ENCODE results near the gene DPYD. TPM values are rescaled to one million over a fixed set of nuclear protein-coding genes. Genes with fewer than 3 reads are reported as not detected.

DPYD gene
- total RNA-seq, 1 donor from 2014 or later = 8.1 TPM

DNA sequence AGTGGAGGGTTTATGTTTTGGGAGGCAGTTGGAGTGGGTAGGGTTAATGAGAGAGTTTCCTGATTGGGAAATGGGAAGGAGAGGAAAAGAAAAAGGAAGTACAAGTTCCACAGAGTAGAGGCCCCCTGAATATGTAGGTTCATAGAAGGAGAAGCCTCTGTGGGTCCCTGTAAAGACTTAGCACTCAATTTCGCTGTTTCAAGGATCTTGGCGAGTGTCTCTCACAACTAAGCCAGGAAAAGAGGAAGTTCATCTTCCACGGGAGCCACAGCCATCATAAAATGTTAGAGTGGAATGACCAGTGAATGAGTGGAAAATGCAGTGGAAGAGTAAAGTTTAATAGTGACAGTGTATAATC lies 17.4 kb upstream of the DPYD start:
- Mint-ChIP-seq H3K9me3 (ENCODE audit: low read depth) (no peaks in the 10 kb centered on the region), H3K4me1 (ENCODE audit: low read depth) (peaks cover 7% of the 10 kb centered on the region), H3K36me3 (ENCODE audit: insufficient read depth) (no peaks in the 10 kb centered on the region), H3K27ac (no peak overlapping the region), H3K27me3 (no peaks in the 10 kb centered on the region), H3K4me3 (ENCODE audit: low read depth) (no peak overlapping the region)
- no peak for DNase-seq (ENCODE audit: low spot score, unreplicated experiment)
- TF ChIP-seq, protein P1, sequence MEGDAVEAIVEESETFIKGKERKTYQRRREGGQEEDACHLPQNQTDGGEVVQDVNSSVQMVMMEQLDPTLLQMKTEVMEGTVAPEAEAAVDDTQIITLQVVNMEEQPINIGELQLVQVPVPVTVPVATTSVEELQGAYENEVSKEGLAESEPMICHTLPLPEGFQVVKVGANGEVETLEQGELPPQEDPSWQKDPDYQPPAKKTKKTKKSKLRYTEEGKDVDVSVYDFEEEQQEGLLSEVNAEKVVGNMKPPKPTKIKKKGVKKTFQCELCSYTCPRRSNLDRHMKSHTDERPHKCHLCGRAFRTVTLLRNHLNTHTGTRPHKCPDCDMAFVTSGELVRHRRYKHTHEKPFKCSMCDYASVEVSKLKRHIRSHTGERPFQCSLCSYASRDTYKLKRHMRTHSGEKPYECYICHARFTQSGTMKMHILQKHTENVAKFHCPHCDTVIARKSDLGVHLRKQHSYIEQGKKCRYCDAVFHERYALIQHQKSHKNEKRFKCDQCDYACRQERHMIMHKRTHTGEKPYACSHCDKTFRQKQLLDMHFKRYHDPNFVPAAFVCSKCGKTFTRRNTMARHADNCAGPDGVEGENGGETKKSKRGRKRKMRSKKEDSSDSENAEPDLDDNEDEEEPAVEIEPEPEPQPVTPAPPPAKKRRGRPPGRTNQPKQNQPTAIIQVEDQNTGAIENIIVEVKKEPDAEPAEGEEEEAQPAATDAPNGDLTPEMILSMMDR (IDR thresholded peaks at IDR 0.05; ENCODE audit: unreplicated experiment) = no peak

DNA sequence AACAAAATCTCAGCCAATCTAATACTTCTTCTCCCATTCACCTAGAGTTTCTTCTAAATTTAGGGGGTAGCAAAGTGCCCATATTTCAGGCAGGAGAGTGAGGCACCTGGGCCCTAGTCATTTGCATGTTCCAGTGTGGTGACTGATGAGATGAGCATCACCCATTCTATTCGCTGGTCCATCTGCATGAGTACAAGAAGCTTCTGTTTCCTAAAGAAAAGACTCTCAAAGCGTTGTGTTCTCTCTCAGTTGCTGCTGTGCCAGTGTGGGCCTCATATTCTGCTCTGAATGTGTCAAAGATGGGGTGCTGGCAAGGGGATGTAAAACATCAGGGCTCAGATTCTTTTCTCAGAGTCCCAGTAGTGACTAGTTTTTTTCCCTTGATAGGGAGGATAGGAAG lies 16.1 kb upstream of the DPYD start:
- Mint-ChIP-seq H3K36me3 (ENCODE audit: insufficient read depth) (no peaks in the 10 kb centered on the region), H3K4me3 (ENCODE audit: low read depth) (no peak overlapping the region), H3K4me1 (ENCODE audit: low read depth) (no peaks in the 10 kb centered on the region), H3K27ac (no peak overlapping the region), H3K27me3 (no peaks in the 10 kb centered on the region), H3K9me3 (ENCODE audit: low read depth) (no peaks in the 10 kb centered on the region)
- TF ChIP-seq, protein P1 (IDR thresholded peaks at IDR 0.05; ENCODE audit: unreplicated experiment) = no peak
- DNase-seq (ENCODE audit: low spot score, unreplicated experiment) = no peak

DNA sequence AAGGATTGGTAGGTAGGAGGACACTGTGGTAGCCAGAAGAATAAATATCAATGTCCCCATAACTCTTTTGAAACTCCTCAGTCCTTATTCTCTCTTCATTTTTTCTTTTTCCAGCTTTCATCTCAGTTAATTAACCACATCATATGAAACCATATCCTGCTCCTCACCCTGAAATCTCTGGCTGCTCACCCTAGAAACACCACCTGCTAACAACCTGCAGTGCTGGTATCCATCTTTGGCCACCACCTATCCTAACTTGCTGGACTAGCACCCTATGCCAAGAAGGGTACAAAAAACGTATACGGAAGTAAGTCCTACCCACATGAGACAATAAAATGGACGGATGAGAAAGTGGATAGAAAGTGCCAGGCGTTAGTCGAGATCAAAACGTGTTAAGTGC lies 13.7 kb upstream of the DPYD start:
- H3K4me3 Mint-ChIP-seq (ENCODE audit: low read depth) = no peak overlapping the region
- no peaks in the 10 kb centered on the region for H3K27me3 Mint-ChIP-seq
- no peaks in the 10 kb centered on the region for H3K9me3 Mint-ChIP-seq (ENCODE audit: low read depth)
- no peaks in the 10 kb centered on the region for H3K36me3 Mint-ChIP-seq (ENCODE audit: insufficient read depth)
- peaks cover 8% of the 10 kb centered on the region for H3K4me1 Mint-ChIP-seq (ENCODE audit: low read depth)
- no peak for DNase-seq (ENCODE audit: low spot score, unreplicated experiment)
- H3K27ac Mint-ChIP-seq = no peak overlapping the region
- TF ChIP-seq, protein P1 (IDR thresholded peaks at IDR 0.05; ENCODE audit: unreplicated experiment) = no peak

DNA sequence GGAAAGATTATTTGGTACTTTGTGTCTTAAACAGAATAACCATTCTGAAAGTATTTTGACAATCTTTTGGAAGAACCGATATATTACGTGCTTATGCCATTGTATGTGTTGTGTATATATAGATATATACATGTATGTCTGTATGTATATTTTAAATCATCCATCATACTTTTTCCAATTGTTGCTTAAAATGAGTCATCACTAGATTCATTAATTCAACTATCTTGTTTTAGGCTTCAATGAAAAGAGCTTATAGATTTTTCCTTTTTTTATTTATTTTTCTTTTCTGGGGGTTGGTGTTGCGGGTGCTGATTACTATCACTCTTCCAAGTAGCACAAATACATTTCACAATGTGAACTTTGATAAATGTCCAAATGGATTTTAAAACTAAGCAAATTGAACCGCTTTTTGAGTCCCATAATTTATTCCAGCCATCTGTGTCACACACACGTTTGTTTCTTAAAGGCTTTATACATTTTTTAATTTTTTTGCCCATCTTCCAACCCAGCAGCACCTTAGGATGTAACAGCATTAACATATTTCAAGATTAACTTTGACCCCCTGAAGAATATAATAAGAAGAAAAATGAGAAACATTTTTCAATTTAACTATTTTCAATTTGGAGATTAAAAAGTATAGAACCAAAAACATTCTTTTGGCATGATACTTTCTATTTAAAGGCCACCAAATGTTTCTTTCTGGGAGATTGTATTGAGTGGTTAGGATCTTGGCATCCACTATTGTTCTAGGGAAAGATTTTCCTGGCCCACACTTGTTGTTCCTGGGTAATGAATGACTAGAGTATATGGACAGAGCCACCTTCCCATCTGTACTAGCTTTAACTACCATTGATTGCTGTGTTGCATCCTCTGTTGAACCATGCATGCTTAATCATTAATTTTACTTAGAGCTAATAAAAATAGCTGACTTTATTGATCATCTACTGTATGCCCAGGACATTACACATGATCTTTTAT lies 9.3 kb upstream of the DPYD start:
- TF ChIP-seq, protein P1 (IDR thresholded peaks at IDR 0.05; ENCODE audit: unreplicated experiment) = no peak
- H3K36me3 Mint-ChIP-seq (ENCODE audit: insufficient read depth) = no peaks in the 10 kb centered on the region
- no peak overlapping the region for H3K4me3 Mint-ChIP-seq (ENCODE audit: low read depth)
- no peaks in the 10 kb centered on the region for H3K27me3 Mint-ChIP-seq
- no peak overlapping the region for H3K27ac Mint-ChIP-seq
- DNase-seq (ENCODE audit: low spot score, unreplicated experiment) = no peak
- H3K4me1 Mint-ChIP-seq (ENCODE audit: low read depth) = peaks cover 13% of the 10 kb centered on the region
- H3K9me3 Mint-ChIP-seq (ENCODE audit: low read depth) = no peaks in the 10 kb centered on the region

DNA sequence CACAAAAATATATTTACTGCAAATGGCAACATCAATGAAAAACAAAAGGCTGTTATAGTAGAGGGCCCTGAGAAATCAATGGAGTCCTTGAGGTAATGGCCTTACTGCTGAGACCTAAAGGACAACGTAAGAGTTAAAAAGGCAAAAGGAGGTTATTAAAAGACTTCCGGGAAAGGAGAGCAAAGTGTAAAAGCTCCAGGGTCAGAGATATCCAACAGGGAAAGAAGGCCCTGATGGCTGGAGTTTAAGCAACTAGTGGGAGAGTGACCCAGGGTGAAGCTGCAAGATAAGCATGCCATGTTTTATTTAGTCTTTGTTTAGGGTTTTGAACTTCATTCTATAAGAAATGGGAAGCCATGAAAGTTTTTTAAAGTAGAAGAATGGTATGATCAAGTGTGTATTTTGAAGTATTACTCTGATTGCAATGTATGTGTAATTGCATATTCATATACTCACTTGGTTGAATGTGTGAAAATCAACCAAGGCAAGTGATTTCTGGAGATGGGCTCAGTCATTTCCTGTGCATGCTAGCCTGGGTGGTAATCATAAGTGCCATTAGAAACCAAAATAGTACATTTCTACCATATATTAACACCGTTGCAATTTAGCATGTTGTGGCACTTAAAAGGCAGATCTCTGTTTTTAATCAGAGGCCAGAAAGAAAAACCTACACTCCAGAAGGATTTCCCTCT lies 5.3 kb upstream of the DPYD start:
- H3K27me3 Mint-ChIP-seq = no peaks in the 10 kb centered on the region
- no peak overlapping the region for H3K27ac Mint-ChIP-seq
- no peaks in the 10 kb centered on the region for H3K36me3 Mint-ChIP-seq (ENCODE audit: insufficient read depth)
- TF ChIP-seq, protein P1 (IDR thresholded peaks at IDR 0.05; ENCODE audit: unreplicated experiment) = no peak
- H3K4me3 Mint-ChIP-seq (ENCODE audit: low read depth) = no peak overlapping the region
- H3K9me3 Mint-ChIP-seq (ENCODE audit: low read depth) = no peaks in the 10 kb centered on the region
- peaks cover 17% of the 10 kb centered on the region for H3K4me1 Mint-ChIP-seq (ENCODE audit: low read depth)
- DNase-seq (ENCODE audit: low spot score, unreplicated experiment) = no peak
